GM18858 (cell line): ENCODE data around the gene RFX2.
"Not testable (repeated sequence)": the region's sequence is repeated elsewhere in the genome, so short reads cannot be mapped to it uniquely, and the experiment has no call there.

Experiments used
- ATAC-seq: cut with Tn5 transposase; IDR thresholded peaks from one replicate; pipeline ENCODE4 v1.9.1; 2021; ENCODE audit not compliant: unreplicated experiment

RFX2 gene

GRCh38 chr19:6017576-6017975 is 92.7 kb downstream of the RFX2 start:
- ATAC-seq, result no peak

GRCh38 chr19:6015841-6016545 is 94.3 kb downstream of the RFX2 start:
- ATAC-seq, result no peak

GRCh38 chr19:6014551-6015135 is 95.7 kb downstream of the RFX2 start:
- ATAC-seq, result no peak

- no peak for ATAC-seq
These were observed 97.7 kb downstream of the RFX2 start for GRCh38 chr19:6012426-6013170.

- no peak for ATAC-seq
These were observed 98.5 kb downstream of the RFX2 start for GRCh38 chr19:6011794-6012193.

GRCh38 chr19:6011206-6011605 is 99.1 kb downstream of the RFX2 start:
- no peak for ATAC-seq

GRCh38 chr19:6010107-6010506 is 100.2 kb downstream of the RFX2 start:
- no peak for ATAC-seq

GRCh38 chr19:6007866-6008265 is 102.4 kb downstream of the RFX2 start:
- no peak for ATAC-seq

- no peak for ATAC-seq
These were observed 103.4 kb downstream of the RFX2 start for GRCh38 chr19:6006896-6007295.

GRCh38 chr19:6006070-6006446 is 104.2 kb downstream of the RFX2 start:
- ATAC-seq, result not testable (repeated sequence)

- no peak for ATAC-seq
These were observed 104.8 kb downstream of the RFX2 start for GRCh38 chr19:6005321-6006069.

- ATAC-seq, result no peak
These were observed 106.3 kb downstream of the RFX2 start for GRCh38 chr19:6003976-6004375.

- no peak for ATAC-seq
These were observed 107.7 kb downstream of the RFX2 start for GRCh38 chr19:6002591-6002990.

- ATAC-seq, result no peak
These were observed 110.0 kb downstream of the RFX2 start for GRCh38 chr19:6000228-6000847.

- no peak for ATAC-seq
These were observed 110.6 kb downstream of the RFX2 start for GRCh38 chr19:5999693-6000092.

- ATAC-seq, result no peak
These were observed 112.9 kb downstream of the RFX2 start for GRCh38 chr19:5997371-5997770.

GRCh38 chr19:5996623-5997320 is 113.5 kb downstream of the RFX2 start:
- no peak for ATAC-seq

GRCh38 chr19:5996102-5996501 is 114.2 kb downstream of the RFX2 start:
- ATAC-seq, result no peak

GRCh38 chr19:5995606-5996005 is 114.7 kb downstream of the RFX2 start:
- ATAC-seq, result no peak

GRCh38 chr19:5994405-5995165 is 115.7 kb downstream of the RFX2 start:
- ATAC-seq, result no peak
